ENCODE data around the gene SAV1. TPM values are rescaled to one million over a fixed set of nuclear protein-coding genes. Genes with fewer than 3 reads are reported as not detected.

Gene SAV1
- total RNA-seq, 1 donor from 2014 or later, result 16.4 TPM

DNA sequence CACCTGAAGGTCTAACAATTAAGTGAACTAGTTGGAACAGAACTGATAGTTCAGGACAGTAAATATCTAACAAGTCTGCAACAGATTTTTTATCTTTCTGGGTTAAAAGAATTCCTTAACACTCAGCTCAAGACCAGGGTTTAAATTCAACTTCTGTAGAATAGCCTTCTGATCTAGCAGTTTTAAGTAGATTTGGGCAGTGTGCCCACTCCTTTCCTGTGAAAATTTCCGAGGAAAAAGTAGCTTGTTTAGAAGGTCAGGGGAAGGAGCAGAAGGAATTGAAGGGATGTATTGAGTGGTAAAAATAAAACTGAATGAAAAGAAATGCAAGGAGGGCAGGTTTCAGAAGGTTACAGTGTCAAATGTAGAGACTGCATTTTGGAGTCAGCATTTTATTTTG is 62.3 kb downstream of the SAV1 start:
- ATAC-seq, result no peak

DNA sequence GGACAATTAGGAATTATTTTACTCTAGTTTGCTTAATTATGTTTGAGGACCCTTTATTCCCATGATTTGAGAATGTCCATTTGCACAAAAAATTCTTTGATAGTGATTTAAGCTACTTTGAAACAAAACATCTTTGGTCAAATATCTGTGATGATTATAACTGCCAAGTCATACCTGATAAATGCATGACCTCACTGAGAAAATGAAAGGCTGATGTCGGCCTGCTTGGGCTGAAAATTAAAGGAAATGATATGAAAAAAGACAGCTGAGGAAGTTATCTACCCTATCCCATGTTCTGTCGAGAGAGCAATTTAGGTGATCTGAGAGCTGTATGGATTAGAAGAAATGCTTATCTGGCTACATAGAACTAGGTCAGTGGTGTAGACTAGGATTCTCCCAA is 64.5 kb downstream of the SAV1 start:
- ATAC-seq, result no peak

GRCh38 chr14:50602035-50602434 is 66.1 kb downstream of the SAV1 start:
- ATAC-seq, result no peak

GRCh38 chr14:50601394-50601793 is 66.7 kb downstream of the SAV1 start:
- peak; percentile 59 for ATAC-seq

GRCh38 chr14:50600849-50601248 is 67.3 kb downstream of the SAV1 start:
- no peak for ATAC-seq

DNA sequence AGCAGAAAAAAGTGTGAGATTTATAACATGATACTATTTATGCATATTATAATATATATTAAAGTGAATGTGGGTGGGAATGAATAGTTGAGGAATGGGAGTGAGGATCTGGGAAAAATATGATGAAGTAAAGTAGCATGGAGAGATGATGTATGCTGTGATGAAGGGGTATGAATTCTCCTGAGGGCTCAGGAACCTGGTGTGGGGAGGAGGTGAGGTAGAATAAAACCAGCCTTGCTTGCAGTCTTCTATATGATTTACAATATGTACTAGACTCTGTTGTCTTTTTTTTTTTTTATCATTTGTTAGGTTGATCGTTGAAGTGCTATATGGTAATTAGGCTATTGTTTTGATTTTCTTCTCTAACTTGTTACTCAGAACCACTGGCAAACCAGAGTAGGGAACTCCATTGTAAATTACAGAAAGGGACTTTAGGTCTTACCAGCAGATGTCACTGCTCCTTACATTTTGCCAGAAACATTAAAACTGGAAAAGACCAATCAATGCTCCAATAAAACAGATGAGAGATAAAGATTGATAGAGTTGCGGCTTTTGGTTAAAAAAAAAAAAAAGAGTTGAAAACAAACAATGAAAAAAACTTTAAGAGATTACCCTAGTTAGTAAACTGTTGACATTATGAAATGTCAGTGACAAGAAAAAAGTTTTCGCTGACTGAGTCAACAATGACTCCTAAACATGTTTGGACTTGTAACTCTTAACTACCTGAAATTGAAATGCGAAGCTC is 68.2 kb downstream of the SAV1 start:
- ATAC-seq, result peak; percentile 75

GRCh38 chr14:50598765-50599164 is 69.3 kb downstream of the SAV1 start:
- ATAC-seq, result no peak

GRCh38 chr14:50594577-50595316 is 73.4 kb downstream of the SAV1 start:
- no peak for ATAC-seq

DNA sequence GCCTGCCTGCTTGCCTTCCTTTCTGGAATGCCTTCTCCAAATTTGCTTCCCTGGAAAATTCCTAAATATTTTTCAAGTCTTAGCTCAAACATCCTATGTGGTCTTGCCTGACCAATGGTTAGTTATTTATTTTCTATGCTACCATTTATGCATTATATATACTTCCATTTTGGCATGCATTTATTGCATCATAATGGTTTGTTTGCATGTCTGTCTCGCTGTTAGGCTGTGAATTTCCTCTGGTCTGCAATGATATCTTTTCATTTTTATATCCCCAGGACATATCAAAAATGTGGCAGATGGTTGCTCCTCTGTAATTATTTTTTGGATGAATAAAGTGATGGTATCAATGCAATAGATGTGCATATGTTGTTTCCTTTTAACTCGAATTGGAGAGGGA is 77.6 kb downstream of the SAV1 start:
- no peak for ATAC-seq

Other genes starting within 250 kb of the SAV1 start
- 35.5 TPM for gene MAP4K5, start 135.7 kb downstream of the SAV1 start, total RNA-seq
- gene ATL1, start 108.2 kb downstream of the SAV1 start, total RNA-seq, result 3.1 TPM
- gene NIN, start 162.9 kb upstream of the SAV1 start, total RNA-seq, result 31.9 TPM
- gene ABHD12B, start 203.7 kb upstream of the SAV1 start, total RNA-seq, result 0.32 TPM